Sciatic nerve (tissue), 2 donors: Measurements from ENCODE around the gene DIPK1C. TPM values are rescaled to one million over a fixed set of nuclear protein-coding genes. Genes with fewer than 3 reads are reported as not detected.
A peak's percentile ranks its signal among the peaks of the same experiment; 100 is the strongest.

Experiments used
- ATAC-seq: fragments of 200-7000 bp; cut with Tn5 transposase; one replicate; pipeline ENCODE4 v1.9.1; 2020; ENCODE audit warnings: mild to moderate bottlenecking, moderate library complexity
- DNase-seq: peaks from one replicate; pipeline ENCODE4 v3.0.0-alpha.2; 2020; ENCODE audit warnings: low spot score
- intact Hi-C: fragments of 100-400 bp; cut with DNase I; formaldehyde crosslinking; loops from one replicate; pipeline ENCODE4 v1.14.2; 2022
- total RNA-seq: library from RNA; stranded (reverse); fragmentation: NEBNext Ultra II Directional; extraction: Animal tissue kit (Norgen Biotek cat#: 25700); gene quantifications from one replicate; pipeline ENCODE4 v1.2.1, GENCODE V29; 2021
- donor health status: DM: no; HTN: no; CAD: no.
- donor health status: DM: no; HTN: no; CAD: no.

The DIPK1C gene
- total RNA-seq, 1 donor from 2014 or later, result 1.4 TPM

DNA sequence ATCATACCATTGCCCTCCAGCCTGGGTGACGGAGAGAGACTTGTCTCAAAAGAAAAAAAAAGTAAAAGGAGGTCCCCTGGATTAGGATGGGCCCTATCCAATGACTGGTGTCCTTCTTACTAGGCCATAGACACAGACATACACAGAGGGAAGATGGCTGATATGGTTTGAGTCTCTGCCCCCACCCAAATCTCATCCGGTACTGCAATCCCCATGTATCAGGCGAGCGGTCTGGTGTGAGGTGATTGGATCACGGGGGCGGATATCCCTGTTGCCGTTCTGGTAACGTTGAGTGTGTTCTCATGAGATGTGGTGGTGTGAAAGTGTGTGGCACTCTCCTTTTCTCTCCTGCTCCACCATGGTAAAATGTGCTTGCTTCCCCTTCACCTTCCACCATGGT is 31.2 kb upstream of the DIPK1C start:
- ATAC-seq, result no peak
- intact Hi-C loops, result loop anchor here (5.0 to 10.0 kb wide), 2 partner anchors 136 to 284 kb away; no protein-coding TSS in a partner anchor

DNA sequence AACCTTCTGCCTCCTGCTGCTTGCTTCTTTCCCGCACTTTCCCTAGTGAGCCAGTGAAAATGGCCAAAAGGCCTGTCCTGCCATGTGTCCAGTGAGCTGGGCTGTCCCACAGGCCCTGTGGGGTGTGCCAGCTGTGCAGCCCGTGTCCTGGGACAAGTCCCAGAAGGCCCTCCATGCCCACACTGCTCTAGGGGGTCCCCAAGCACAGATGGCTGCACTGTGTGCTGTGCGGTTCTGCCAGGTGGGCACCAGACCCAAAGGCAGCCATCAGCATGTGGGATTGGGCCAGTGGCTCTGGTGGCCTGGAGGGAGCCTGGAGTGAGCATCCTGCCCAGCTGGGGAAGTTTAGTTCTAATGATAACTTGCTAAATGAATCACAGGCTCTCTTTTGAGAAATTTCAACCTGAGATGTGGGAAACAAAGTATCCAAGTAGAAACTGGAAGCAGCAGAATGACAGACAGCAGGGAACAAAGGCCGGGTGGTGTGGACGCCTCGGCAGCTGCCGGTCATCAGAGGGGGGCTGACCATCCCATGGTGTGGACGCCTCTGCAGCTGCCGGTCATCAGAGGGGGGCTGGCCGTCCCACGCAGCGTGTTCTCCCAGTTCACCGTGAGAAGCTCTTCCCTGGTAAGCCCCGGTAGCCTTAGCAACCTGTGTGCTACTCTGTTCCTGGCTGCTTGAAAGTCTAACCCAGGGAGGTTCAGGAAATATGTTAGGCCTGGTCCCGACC is 29.2 kb upstream of the DIPK1C start:
- intact Hi-C loops, result loop anchor here (5.0 to 10.0 kb wide), 2 partner anchors 134 to 281 kb away; no protein-coding TSS in a partner anchor
- peak; percentile 52 for ATAC-seq
- no peak for DNase-seq

More for the DNA sequence above, 31.2 kb upstream of the DIPK1C start:
- DNase-seq, result no peak

DNA sequence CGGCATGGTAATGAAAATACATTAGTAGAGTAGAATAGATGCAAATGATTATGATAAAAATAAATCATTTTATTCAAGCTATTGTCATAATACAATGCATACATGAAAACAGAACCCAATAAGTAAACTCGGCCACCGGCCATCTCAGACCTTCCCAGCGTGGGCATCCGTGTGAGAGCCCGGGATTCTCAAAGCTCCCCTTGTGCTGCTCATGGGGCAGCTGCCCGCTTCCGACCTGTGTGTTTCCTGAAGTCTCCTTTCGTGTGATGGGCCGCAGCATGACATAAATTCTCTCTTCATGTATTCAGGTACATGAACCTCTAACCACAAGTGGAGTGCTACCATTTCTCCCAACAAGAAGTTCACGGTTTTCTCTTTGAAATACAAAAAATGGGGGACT is 25.6 kb upstream of the DIPK1C start:
- ATAC-seq, result no peak
- intact Hi-C loops, result loop anchor here (10.0 kb wide), 1 partner anchor 278 kb away; no protein-coding TSS in a partner anchor
- DNase-seq, result no peak

DNA sequence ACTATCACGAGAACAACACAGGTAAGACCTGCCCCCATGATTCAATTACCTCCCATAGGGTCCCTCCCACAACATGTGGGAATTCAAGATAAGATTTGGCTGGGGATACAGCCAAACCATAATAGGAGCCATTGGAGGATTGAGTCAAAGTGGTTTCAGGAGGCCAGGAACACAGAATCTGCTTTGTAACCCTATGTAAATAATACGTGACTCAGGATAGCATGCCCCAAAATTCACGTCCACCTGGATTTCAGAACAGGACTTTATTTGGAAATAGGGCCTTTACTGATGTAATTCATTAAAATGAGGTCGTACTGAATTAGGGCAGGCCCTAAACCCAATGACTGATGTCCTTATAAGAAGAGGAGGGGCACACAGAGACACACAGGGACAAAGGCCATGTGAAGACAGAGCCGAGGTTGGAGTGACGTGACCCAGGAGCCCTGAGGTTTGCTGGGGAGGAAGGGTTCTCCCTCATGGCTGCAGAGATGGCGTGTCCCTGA is 23.1 kb upstream of the DIPK1C start:
- ATAC-seq, result no peak
- no peak for DNase-seq
- intact Hi-C loops, result loop anchor here (10.0 kb wide), 1 partner anchor 275 kb away; no protein-coding TSS in a partner anchor

DNA sequence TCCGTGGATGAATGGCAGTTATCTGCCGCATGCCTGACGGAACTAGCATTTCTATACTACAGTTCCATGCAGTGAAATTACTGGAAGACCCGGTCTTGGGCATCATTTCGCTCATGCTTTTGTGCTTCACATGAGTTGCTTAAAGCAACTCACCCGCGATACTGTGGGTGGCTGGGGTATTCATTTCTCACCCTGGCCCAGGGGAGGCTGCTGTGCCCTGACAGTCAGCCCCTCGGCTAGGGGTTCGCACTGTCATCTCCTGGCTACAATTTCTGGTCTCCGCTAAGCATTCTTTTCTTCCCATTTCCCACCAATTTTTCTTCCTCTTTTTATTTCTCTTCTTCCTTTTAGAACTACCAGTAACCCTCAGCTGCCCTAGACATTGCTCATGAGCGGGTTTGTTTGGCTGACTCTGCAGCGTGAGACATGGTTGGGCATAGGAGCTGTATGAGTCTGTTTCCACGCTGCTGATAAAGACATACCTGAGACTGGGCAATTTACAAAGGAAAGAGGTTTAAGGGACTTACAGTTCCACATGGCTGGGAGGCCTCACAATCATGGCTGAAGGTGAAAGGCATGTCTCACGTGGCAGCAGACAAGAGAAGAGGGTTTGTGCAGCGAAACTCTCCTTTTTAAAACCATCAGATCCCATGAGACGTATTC is 22.5 kb upstream of the DIPK1C start:
- intact Hi-C loops, result loop anchor here (5.0 to 10.0 kb wide), 3 partner anchors 105 to 1442 kb away; no protein-coding TSS in a partner anchor
- DNase-seq (no peak), ATAC-seq (no peak)

DNA sequence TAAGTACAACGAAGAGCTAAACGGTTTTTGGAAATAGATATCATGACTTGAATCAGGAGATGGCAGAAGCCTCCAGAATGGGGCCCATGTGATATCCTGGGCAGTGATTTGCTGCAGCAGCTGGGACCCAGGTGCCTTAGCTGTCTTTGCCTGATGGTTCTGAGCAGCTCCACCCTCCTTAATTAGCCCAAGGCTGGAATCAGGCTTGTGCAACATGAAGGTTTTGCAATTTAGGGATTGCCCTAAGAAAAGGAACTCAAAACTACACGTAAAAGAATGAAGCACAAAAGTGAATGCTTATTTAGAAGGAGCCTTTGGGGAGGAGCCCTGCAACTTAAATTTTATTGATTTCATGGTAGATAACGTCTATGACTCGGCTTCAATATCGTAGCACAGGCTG is 21.8 kb upstream of the DIPK1C start:
- DNase-seq, result no peak
- intact Hi-C loops, result loop anchor here (5.0 to 10.0 kb wide), 2 partner anchors 104 to 1442 kb away; no protein-coding TSS in a partner anchor
- ATAC-seq, result no peak

DNA sequence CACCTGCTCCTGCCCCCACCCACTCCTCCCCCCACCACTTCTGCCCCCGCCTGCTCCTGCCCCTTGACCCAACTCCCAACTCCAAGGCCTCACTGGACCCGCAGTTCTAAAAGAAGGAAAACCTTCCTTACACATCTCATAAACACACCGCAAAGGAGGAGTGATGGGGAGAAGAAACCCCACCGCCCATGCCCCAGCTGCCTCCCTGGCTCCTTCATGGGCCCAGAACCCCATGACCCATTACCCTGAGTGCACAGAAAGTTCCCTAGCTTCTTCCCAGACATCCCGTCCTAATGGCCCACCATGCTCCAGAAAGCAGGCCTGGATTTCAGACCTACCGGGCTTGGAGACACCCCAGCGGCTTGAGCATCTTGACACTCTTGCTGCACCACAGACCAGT is 21.2 kb upstream of the DIPK1C start:
- ATAC-seq, result no peak
- no peak for DNase-seq
- intact Hi-C loops, result loop anchor here (5.0 to 10.0 kb wide), 2 partner anchors 104 to 1441 kb away; no protein-coding TSS in a partner anchor

DNA sequence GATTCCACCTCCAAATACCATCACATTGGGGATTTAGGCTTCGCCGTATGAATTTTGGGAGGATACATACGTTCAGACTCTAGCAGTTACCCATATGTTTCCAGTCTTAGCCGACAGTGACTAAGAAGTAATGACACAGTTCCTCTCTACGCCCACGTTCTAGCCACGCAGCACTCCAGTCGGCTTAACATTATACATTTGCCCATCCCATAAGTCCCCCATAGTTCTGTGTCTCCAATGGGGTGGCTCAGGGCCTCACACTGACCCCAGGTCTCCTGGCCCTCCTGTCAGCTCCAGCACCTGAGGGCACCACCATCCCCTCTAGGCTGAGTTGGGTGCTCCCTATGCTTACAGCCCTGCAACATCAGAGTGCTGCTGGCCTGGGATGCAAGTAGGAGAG is 20.7 kb upstream of the DIPK1C start:
- DNase-seq (no peak), ATAC-seq (no peak)
- intact Hi-C loops, result loop anchor here (5.0 to 10.0 kb wide), 2 partner anchors 103 to 1440 kb away; no protein-coding TSS in a partner anchor

DNA sequence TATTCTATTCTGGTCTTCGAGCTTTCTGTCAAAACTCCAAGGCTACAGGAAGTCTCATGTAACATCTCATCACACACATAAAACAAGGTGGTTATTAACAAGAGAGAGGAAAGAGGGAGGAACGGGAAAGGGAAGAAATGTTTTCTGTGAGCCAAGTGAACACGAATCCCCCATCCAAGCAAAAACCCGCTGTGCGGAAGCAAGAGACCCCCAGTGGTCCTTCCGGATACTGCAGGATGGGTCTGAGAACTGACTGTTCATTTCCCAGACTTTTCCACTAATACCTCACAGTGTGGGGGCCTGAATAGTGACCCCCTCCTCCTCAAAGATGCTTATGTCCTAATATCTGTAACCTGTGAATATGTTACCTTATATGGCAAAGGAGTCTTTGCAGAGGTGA is 19.0 kb upstream of the DIPK1C start:
- intact Hi-C loops, result loop anchor here (5.0 to 10.0 kb wide), 2 partner anchors 101 to 1439 kb away; no protein-coding TSS in a partner anchor
- ATAC-seq (no peak), DNase-seq (peak; percentile 83)

DNA sequence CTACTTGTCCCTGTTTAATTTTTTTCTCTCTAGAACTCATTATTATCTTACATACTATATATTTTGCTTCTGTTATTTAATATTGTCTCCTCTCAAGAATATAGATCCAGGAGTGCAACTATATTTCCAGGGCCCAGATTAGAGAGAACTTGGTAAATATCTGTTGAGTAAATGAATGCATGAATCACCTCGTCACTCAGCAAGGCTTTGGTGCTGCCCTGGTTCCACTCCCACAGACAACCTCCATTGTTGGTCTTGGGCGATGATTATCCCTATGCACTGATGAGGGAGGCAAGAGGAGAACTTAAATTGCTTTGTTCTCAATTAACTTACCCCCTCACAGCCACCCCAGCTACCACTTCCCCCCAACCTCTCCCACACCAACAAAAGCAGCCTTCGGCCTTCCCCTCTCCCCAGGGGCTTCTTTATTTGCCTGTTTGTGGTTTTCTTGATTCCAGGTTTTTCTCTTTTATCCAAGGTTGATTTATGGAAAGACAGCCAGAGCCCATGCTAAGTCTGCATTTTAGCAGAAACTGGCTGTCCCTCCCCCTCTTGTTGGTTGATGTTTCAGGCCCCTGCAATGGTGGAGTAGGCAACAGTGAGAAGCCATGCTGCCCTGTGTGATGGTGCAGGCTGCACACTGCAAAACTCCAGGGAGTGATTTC is 17.0 kb upstream of the DIPK1C start:
- intact Hi-C loops, result loop anchor here (10.0 kb wide), 1 partner anchor 99 kb away; no protein-coding TSS in a partner anchor
- ATAC-seq (no peak), DNase-seq (no peak)

DNA sequence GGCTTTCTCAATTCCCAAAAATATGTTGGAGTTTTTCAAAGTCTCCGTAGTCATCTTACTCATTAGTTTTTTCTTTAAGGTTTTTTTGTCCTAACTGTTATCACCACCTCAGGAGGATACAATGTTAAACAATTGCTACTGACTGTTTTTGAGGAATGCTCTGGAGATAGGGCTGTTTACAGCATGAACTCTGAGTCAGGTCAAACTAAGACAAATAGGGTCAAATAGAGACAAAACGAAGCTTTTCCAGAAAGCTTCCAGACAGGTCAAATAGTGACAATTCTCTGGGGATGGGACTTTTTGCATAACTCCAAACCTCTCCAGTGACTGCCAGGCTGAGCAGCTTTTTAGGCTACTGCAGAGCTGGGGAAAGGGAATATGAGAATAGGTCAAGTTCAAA is 15.2 kb upstream of the DIPK1C start:
- intact Hi-C loops, result loop anchor here (10.0 kb wide), 1 partner anchor 98 kb away; no protein-coding TSS in a partner anchor

DNA sequence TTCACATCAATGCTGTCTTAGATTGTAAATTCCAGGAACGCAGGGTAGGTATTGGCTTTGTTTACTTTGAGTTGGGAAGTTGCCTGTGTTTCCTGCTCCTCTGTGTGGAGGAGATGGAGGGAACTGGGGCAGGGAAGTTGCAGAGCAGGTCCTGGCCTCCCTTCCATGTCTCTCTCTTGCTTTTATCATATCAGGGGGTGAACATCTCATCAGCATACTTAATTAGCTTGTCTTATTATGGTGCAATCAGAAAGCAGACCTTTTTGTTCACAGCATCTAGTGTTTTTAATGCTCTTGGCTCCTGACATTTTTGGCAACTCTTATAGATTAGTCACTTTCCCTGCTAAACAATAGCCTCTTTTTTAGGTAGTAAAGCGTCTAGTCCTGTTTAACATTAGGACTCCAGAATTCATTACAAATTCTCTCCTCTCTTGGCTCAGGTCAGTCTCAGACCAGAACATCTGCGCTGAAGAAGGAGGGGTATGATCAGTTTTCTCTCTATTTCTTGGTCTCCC is 11.5 kb upstream of the DIPK1C start:
- intact Hi-C loops, result no loop called here
- DNase-seq, result no peak
- peak; percentile 65 for ATAC-seq

More for the DNA sequence above, 15.2 kb upstream of the DIPK1C start:
- peak; percentile 85 for ATAC-seq
- DNase-seq, result no peak

DNA sequence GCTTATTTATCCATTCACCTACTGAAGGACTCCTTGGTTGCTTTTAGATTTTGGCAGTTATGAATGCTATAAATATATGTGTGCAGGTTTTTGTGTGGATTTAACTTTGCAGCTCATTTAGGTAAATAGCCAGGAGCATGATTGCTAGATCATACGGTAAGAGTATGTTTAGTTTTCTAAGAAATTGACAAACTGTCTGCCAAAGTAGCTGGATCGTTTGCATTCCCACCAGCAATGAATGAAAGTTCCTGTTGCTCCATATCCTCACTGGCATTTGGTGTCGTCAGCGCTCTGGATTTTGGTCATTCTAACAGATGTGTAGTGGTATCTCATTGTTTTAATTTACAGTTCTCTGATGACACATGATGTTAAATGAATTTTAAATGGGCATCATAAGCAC is 8.7 kb upstream of the DIPK1C start:
- ATAC-seq (no peak), DNase-seq (no peak)
- intact Hi-C loops, result no loop called here

DNA sequence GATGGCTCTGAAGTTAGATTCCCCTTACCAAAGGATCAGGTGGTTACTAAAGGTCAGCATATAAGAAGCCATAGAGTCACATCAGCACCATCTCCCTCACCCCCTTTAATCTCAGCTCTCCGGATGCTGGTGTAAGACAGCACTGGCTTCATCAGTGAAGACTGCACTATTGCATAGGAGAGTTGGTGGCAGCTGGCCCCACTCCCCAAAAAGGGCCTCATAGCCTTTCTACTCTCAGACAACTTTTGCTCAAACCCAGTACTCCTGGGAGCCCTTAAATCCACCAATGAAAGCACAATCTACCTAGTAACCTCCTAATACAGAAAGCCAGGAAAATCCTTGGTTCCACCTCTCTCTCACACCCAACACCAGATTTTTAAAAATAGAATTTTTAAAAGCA is 6.9 kb upstream of the DIPK1C start:
- ATAC-seq, result no peak

DNA sequence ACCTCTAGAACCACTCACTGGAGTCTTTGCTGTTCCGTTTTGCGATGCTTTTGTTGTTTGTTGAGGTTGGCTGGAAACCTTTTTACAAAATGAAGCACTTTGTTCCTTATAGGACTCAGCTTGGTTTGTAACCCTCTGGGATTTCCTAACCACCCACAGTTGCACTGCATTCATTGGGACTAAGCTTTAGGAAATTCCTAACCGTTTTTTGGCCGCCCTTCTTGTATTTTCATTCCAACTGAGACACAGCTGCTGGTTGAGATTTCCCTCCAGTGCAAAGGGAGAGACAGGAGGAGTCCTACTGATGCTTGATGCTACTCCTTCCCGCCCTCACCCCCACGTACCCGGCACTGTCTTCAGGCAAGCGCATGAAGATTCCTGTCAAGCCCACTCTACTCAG is 6.1 kb upstream of the DIPK1C start:
- DNase-seq, result no peak
- intact Hi-C loops, result no loop called here
- peak; percentile 53 for ATAC-seq

More for the DNA sequence above, 6.9 kb upstream of the DIPK1C start:
- intact Hi-C loops, result no loop called here
- DNase-seq, result no peak

DNA sequence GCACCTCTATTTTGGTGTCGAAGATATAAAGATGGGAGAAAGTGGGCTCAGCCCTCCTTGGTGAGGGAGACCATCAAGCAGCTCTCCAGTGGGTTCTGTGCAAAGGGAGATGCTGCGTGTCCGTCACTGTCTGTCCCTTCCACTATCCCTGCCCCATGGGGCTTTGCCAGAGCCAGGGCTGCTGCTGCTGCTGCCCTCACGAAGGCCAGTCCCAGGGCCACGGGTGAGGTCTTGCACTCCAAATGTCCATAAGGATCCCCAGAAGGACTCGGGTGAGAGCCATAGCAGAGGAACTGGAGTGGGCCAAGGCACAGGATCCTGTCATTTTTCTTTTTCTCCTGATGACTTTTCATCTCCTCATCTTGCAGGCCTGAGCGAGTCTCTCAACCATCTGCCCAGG is 3.7 kb upstream of the DIPK1C start:
- no peak for ATAC-seq
- intact Hi-C loops, result no loop called here
- DNase-seq, result no peak

DNA sequence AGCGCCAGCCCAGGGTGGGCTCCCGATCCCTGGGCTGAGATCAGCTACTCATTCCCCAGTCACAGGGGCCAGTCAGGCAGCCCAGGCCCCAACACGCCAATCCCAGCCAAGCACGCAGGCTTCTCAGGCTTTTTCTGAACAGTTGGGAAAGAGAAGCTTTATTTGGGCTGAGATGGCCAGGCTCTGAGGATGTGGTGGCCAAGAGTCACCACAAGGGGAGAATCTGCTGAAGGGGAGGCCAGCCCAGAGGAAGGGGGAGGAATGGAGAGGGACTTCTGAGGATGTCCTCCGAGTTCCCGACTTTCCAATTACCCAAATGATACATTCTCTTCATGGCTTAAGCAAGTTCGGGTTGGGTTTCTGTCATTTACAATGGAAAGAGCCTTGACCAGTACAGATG is 2.8 kb upstream of the DIPK1C start:
- no peak for DNase-seq
- ATAC-seq, result peak; percentile 65
- intact Hi-C loops, result no loop called here

DNA sequence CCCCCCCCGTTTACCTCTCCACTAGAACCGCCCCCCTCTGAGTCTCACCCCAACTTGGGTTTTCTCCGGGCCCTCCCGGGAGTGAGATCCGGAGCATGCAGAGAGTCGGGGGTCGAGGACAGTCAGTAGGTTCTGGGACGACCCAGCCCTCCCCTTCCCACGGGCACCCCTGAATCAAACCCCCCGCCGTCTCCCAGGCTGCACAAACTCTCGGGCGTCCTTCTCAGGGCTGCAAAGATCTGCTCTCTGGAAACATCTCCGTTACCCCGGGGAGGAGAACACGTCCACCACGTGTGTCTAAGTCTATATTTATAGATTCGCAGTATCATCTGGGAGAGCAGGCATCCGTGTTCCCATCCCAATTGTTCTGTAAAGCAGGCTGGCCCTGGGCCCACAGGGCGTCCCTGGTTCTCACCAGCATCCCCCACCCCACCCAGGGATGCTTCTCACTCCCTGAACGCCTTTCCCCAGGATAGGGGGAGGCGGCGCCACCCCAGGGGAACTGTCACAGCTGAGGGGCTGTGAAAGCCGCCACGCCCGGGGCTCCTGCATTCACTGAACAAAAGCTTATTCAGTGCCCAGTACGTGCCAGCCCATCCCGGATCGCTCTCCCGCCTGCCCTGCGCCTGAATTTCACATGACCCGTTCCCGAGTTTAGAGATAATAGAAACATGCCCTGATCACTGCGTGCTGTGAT is 765 bp upstream of the DIPK1C start:
- DNase-seq, result no peak
- intact Hi-C loops, result no loop called here
- no peak for ATAC-seq
